Measurements from ENCODE around the gene SELENON.

The SELENON gene

GRCh38 chr1:25809283-25809926 lies 9.4 kb downstream of the SELENON start:
- DNase-seq (ENCODE audit: low read depth): no peak

GRCh38 chr1:25809929-25810328 lies 9.9 kb downstream of the SELENON start:
- no peak for DNase-seq (ENCODE audit: low read depth)

- DNase-seq (ENCODE audit: low read depth): peak; percentile 65
Observed at GRCh38 chr1:25810341-25811299, 10.6 kb downstream of the SELENON start.

- no peak for DNase-seq (ENCODE audit: low read depth)
Observed at GRCh38 chr1:25811384-25812082, 11.5 kb downstream of the SELENON start.

- DNase-seq (ENCODE audit: low read depth): no peak
Observed at GRCh38 chr1:25813071-25813733, 13.2 kb downstream of the SELENON start.

- DNase-seq (ENCODE audit: low read depth): no peak
Observed at GRCh38 chr1:25813734-25814471, 13.9 kb downstream of the SELENON start.

- DNase-seq (ENCODE audit: low read depth): no peak
Observed at GRCh38 chr1:25814549-25815087, 14.6 kb downstream of the SELENON start.

- no peak for DNase-seq (ENCODE audit: low read depth)
Observed at GRCh38 chr1:25815208-25816111, 15.5 kb downstream of the SELENON start.

GRCh38 chr1:25816112-25816718 lies 16.2 kb downstream of the SELENON start:
- no peak for DNase-seq (ENCODE audit: low read depth)

- no peak for DNase-seq (ENCODE audit: low read depth)
Observed at GRCh38 chr1:25817840-25818501, 18.0 kb downstream of the SELENON start.

- DNase-seq (ENCODE audit: low read depth): no peak
Observed at GRCh38 chr1:25818569-25818968, 18.6 kb downstream of the SELENON start.

- DNase-seq (ENCODE audit: low read depth): peak; percentile 89
Observed at GRCh38 chr1:25819491-25820246, 19.7 kb downstream of the SELENON start, which contains the start of gene MTFR1L. Gene MTFR1L (plus strand): TSS chr1:25819954. CDS start chr1:25823105, 3,151 bp downstream.

- DNase-seq (ENCODE audit: low read depth): peak; percentile 50
Observed at GRCh38 chr1:25820247-25821111, 20.5 kb downstream of the SELENON start.

- no peak for DNase-seq (ENCODE audit: low read depth)
Observed at GRCh38 chr1:25821112-25821476, 21.1 kb downstream of the SELENON start.

- DNase-seq (ENCODE audit: low read depth): no peak
Observed at GRCh38 chr1:25821630-25822091, 21.7 kb downstream of the SELENON start.

- no peak for DNase-seq (ENCODE audit: low read depth)
Observed at GRCh38 chr1:25825605-25826004, 25.6 kb downstream of the SELENON start.

- no peak for DNase-seq (ENCODE audit: low read depth)
Observed at GRCh38 chr1:25826571-25826970, 26.6 kb downstream of the SELENON start.

Data from stimulated activated CD8-positive, alpha-beta memory T cell treated with anti-CD3 and anti-CD28 coated beads, Interleukin-12 subunit alpha, Interleukin-12 subunit beta, amount 100 ng/mL, for 4 hours (primary cell).